Measurements from ENCODE around the gene SDCCAG8.

The SDCCAG8 gene

GRCh38 chr1:243254233-243254926 is 1.5 kb upstream of the SDCCAG8 start:
- DNase-seq (ENCODE audit: low spot score) (peak; percentile 52), FAIRE-seq (no peak)

DNA sequence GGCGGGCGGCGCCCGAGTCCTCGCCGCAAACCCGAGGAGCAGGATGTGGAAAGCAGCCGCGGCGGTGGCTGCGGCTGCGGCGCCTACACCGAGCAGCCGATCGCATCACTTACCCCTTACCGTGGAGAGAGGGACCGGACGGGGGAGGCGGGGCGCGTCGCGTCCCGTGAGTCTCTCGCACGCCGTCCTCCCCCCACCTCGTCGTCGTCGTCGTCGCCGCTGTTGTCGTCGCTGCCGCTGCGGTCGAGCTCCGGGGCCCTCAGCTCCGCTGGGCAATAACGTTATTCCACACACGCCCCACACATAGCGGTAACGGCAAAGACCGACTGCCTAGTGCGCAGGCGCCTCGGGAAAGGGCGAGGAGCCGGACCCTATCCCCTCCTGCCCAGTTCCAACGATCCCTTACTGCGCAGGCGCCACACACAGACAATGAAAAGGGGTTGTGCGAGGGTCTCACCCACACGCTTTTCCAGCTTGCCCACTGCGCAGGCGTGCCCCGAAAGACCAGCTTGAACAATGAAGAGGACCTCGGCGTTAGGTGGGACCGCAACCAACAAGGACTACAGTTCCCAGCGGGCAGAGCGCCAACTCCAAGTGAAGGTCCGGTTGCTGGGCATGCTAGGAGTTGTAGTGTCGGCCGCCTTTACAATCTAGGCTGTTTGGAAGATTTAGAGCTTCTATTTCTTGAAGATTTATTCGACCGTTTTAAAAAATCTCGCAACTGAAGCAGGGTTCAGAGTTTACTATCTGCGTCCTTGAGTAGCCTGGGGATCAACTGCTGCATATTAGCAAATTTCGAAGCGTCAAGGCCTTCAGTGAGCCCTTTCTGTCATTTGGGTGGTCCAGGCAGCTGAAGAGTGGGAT is 682 bp upstream of the SDCCAG8 start, which contains the start of gene CEP170:
CEP170 (minus strand) TSS at position 355 of the 864 bp plus-strand sequence. CDS start 30,001 bp downstream, outside the sequence.
- DNase-seq (ENCODE audit: low spot score) (peak; percentile 95), FAIRE-seq (no peak)

DNA sequence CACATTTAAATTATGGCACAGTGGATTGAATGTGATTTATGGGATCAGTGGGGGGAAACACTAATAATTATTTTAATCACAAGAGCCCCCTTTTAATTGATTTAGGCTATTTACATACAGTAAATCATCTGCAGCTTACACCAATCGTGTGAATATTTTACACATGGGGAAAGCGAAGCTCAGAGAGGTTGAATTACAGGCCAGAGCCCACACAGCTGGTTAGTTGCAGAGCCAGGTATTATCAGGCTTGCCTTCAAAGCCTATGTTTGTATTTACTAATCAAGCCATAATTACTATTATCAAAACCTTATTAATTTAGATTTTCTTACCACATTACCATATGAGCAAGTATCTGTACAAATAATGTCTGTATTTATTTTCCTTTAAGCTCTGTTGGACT is 749 bp downstream of the SDCCAG8 start:
- FAIRE-seq (no peak), DNase-seq (ENCODE audit: low spot score) (no peak)

GRCh38 chr1:243257189-243257588 is 1.3 kb downstream of the SDCCAG8 start:
- DNase-seq (ENCODE audit: low spot score) (no peak), FAIRE-seq (no peak)

DNA sequence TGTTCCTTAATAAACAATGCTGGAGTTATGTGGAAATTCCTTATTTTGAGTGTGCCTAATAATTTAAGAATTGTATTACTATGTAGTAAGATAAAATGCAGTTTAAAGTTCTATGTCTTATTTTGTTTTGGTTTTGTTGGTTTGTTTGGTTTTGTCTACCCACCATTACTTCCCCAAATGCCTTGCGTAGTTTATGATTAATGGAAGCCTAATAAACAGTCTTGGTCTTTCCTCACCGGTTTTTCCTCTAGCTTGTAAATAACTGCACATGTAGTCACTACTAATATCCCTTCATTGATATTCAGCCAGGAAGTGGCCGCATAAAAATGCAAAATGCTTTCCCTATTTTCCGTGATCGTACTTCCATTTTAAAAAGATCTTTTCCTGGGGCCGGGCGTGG is 2.9 kb downstream of the SDCCAG8 start:
- DNase-seq (ENCODE audit: low spot score) (no peak), FAIRE-seq (no peak)

DNA sequence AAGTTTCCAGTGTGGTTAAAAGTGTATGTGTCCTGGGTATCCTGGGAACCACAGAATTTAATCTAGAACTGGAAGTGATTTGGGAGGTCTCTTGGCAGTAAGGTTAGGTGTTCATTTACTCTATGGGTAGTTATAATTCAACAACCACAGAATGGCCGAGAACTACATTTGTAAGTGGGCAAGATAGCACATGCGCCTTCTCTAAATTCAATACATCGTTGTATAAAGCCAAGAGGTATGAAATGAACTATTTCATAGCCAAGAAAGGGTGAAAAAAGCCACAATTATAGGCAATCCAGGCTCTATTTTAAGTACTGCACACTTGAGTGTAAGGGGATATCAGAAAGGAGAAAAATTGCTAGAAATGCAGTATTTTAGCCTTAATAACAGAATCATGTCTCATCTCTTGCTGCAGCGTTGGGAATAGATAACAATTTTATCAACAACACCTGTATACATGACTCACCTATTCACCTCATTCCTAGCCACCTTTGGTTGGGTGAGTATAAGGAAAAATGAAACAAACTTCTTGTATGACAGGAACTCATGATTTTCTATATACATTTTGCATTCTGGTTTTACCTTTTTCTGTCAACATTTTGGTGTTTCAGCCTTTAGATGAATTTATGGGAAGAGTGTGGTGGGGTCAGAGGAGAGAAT is 4.5 kb downstream of the SDCCAG8 start:
- DNase-seq (ENCODE audit: low spot score) (no peak), FAIRE-seq (no peak)

GRCh38 chr1:243261390-243261789 is 5.5 kb downstream of the SDCCAG8 start:
- no peak for FAIRE-seq
- no peak for DNase-seq (ENCODE audit: low spot score)

- DNase-seq (ENCODE audit: low spot score) (no peak), FAIRE-seq (no peak)
Observed at GRCh38 chr1:243264717-243265116, 8.9 kb downstream of the SDCCAG8 start.

- FAIRE-seq (no peak), DNase-seq (ENCODE audit: low spot score) (no peak)
Observed at GRCh38 chr1:243266231-243266630, 10.4 kb downstream of the SDCCAG8 start.

DNA sequence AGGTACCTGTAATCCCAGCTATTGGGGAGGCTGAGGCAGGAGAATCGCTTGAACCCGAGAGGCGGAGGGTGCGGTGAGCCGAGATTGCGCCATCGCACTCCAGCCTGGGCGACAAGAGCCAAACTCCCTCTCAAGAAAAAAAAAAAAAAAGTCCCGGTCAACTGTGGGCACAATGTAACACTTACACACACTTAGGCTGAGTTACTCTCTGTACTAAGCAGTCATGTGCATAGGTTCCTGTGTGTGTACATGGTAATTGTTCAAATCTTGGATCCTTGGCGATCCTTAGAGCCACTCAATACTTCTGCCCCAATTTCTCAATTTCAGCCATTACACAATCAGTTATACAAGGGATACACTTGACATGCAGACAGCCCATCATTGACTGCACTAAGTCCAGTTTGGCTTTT is 11.6 kb downstream of the SDCCAG8 start:
- FAIRE-seq (no peak), DNase-seq (ENCODE audit: low spot score) (no peak)

DNA sequence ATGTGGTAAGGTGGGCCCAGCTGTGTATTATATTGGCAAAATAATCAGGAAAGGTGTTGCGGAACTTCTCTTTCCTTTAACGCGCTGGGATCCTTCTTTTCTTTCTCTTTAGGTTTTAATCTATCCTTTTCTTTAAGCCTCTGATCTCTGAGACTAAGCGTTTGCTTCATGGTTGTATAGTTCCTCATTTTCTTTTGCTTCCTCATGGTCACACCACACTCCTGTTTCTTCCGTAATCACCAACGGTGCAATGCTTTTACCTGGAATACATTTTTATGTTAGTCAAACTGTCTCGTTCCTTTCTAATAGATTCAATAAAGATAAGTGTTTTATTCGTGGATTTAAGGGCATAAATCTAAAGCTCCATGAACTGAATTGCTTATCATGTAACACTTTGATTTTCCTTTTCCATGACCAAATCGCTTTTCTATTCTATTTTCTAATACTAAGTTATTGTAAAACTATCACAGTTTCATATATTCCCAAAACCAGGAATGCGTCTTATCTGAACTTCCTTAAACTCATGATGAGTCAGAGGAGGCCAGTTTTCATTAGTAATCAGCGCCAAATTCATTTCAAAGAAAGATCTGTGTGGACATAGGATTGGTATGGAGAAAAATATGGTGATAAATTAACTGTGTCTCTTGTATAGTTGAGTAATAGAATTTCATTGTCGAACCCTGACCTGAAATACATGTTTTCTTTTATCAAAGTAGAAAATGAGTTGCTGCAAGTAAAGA is 12.2 kb downstream of the SDCCAG8 start:
- FAIRE-seq = no peak

DNA sequence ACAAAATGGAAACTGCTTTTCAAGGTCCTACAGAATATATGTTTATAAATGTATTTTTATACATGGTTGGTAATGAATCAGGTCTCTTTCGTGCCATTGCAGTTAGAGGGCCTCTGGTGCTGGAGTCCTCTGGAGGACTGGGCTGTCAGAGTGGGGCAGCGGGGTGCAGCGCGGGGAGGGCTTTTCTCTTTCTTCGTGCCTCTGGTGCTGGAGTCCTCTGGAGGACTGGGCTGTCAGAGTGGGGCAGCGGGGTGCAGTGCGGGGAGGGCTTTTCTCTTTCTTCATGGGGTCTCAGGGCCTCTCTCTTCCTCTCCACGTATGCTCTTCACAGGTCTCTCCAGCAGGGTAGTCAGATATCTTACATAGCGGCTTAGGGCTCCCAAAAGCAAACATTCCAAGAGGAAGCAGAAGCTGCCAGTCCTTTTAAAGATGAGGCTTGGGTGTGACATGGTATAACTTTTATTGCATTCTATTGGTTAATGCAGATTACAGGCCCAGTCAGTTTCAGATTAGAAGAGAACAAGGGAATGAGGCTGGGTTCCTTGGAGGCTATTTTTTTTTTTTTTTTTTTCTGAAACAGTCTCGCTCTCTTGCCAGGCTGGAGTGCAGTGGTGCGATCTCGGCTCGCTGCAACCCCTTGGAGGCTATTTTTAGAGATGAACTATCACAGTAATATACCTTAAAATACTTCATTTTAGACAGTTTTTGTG is 13.1 kb downstream of the SDCCAG8 start:
- FAIRE-seq = no peak
- DNase-seq (ENCODE audit: low spot score) = no peak

More for the DNA sequence above, 12.2 kb downstream of the SDCCAG8 start:
- no peak for DNase-seq (ENCODE audit: low spot score)

GRCh38 chr1:243269461-243269801 is 13.6 kb downstream of the SDCCAG8 start:
- DNase-seq (ENCODE audit: low spot score) (no peak), FAIRE-seq (no peak)

- no peak for DNase-seq (ENCODE audit: low spot score)
- no peak for FAIRE-seq
Observed at GRCh38 chr1:243270097-243270864, 14.4 kb downstream of the SDCCAG8 start.

GRCh38 chr1:243271996-243272395 is 16.2 kb downstream of the SDCCAG8 start:
- DNase-seq (ENCODE audit: low spot score) (no peak), FAIRE-seq (no peak)

GRCh38 chr1:243272401-243272800 is 16.6 kb downstream of the SDCCAG8 start:
- FAIRE-seq = no peak
- DNase-seq (ENCODE audit: low spot score) = no peak

DNA sequence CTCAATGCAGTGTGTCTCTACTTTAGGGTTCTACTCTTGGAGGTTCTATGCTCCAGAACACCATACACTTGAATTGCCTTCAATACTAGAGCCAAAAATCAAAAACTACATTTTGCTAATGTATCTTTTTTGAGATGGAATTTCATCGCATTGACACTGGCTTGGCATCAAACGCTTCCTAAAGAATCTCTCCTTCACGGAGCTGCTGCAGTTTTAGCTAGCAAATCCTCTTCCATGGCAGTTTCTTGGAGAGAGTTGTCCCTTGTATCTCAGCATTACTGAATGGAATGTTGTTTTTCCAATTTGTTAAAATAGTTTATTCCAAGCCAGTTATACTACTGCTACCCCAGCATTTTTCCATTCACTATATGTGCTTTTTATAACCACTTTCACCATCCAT is 17.7 kb downstream of the SDCCAG8 start:
- no peak for FAIRE-seq
- DNase-seq (ENCODE audit: low spot score) = no peak

DNA sequence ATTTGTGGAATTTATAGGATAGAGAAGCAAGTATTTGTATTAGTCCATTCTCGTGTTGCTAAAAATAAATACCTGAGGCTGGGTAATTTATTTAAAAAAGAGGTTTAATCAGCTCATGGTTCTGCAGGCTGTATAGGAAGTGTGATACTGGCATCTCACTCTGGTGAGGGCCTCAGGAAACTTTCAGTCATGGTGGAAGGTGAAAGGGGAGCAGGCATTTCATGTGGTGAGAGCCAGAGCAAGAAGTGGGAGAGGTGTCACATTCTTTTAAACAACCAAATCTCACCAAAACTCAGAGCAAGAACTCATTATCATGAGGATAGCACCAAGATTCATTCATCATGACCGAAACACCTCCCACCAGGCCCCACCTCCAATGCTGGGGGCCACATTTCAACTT is 18.1 kb downstream of the SDCCAG8 start:
- FAIRE-seq = no peak
- DNase-seq (ENCODE audit: low spot score) = no peak

DNA sequence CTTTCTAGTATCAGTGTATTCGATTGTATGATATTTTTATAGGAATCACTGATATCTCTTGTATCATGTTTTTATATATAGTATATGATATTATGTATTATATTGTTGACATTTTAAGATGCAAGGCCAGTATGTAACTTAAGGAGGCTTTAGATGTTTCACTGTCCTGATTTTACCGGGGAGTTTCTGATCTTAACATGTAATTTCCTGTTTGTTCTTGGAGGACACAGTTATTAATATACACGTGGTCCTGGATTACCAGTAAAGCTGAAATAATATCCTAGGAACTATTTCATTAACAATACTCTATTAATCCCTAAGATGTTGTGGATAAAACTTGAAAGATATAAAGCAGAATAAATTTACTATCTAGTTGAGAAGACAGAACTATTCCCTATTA is 19.5 kb downstream of the SDCCAG8 start:
- no peak for FAIRE-seq
- DNase-seq (ENCODE audit: low spot score) = no peak

- no peak for DNase-seq (ENCODE audit: low spot score)
- peak; percentile 37 for FAIRE-seq
Observed at GRCh38 chr1:243280571-243281129, 24.8 kb downstream of the SDCCAG8 start.
